Islet of Langerhans (tissue), 1 donor: ENCODE results near the gene CATSPER4.
"Not testable (repeated sequence)": the region's sequence is repeated elsewhere in the genome, so short reads cannot be mapped to it uniquely, and the experiment has no call there.

ENCODE experiments used
- FAIRE-seq: peaks from one replicate; lab custom pipeline; 2011; peaks lifted over from hg19 to GRCh38; lab: Jason Lieb, UNC

The CATSPER4 gene

GRCh38 chr1:26195805-26196204 lies 5.4 kb downstream of the CATSPER4 start:
- no peak for FAIRE-seq

GRCh38 chr1:26197301-26197700 lies 6.9 kb downstream of the CATSPER4 start:
- no peak for FAIRE-seq

GRCh38 chr1:26197813-26198212 lies 7.4 kb downstream of the CATSPER4 start:
- no peak for FAIRE-seq

GRCh38 chr1:26200413-26200812 lies 10.0 kb downstream of the CATSPER4 start:
- no peak for FAIRE-seq

GRCh38 chr1:26203642-26204318 lies 13.4 kb downstream of the CATSPER4 start:
- FAIRE-seq, result no peak

- FAIRE-seq, result peak; percentile 49
Measured at GRCh38 chr1:26210147-26210870, 19.9 kb downstream of the CATSPER4 start.

- no peak for FAIRE-seq
Measured at GRCh38 chr1:26212726-26213125, 22.3 kb downstream of the CATSPER4 start.

- no peak for FAIRE-seq
Measured at GRCh38 chr1:26213335-26213905, 23.0 kb downstream of the CATSPER4 start.

GRCh38 chr1:26215246-26215645 lies 24.8 kb downstream of the CATSPER4 start:
- FAIRE-seq, result no peak

GRCh38 chr1:26218906-26219494 lies 28.6 kb downstream of the CATSPER4 start:
- FAIRE-seq, result no peak

GRCh38 chr1:26220199-26220912 lies 30.0 kb downstream of the CATSPER4 start:
- FAIRE-seq, result no peak

GRCh38 chr1:26221094-26221493 lies 30.7 kb downstream of the CATSPER4 start:
- no peak for FAIRE-seq

- FAIRE-seq, result no peak
Measured at GRCh38 chr1:26224606-26225005, 34.2 kb downstream of the CATSPER4 start.

GRCh38 chr1:26225033-26225831 lies 34.8 kb downstream of the CATSPER4 start:
- no peak for FAIRE-seq

GRCh38 chr1:26230682-26231081 lies 40.3 kb downstream of the CATSPER4 start:
- not testable (repeated sequence) for FAIRE-seq

GRCh38 chr1:26233903-26234643 lies 43.7 kb downstream of the CATSPER4 start, which contains the start of gene CEP85:
CEP85 (plus strand) TSS chr1:26234200; CDS start chr1:26239784, 5,584 bp downstream.
- FAIRE-seq, result peak; percentile 78

GRCh38 chr1:26234644-26235370 lies 44.4 kb downstream of the CATSPER4 start:
- FAIRE-seq, result no peak

- FAIRE-seq, result no peak
Measured at GRCh38 chr1:26237230-26237966, 47.0 kb downstream of the CATSPER4 start.

- no peak for FAIRE-seq
Measured at GRCh38 chr1:26239936-26240335, 49.5 kb downstream of the CATSPER4 start.
